H7 (cell line): ENCODE measurements around the gene SLC43A2. TPM values are rescaled to one million over a fixed set of nuclear protein-coding genes. Genes with fewer than 3 reads are reported as not detected.
"Not testable (repeated sequence)": the region's sequence is repeated elsewhere in the genome, so short reads cannot be mapped to it uniquely, and the experiment has no call there.

Experiments used
- DNase-seq: peaks from one replicate; pipeline ENCODE4 v3.0.0; 2012
- H3K27me3 ChIP-seq: 2 replicates; pipeline ENCODE4 v1.6.0; 2011; ENCODE audit warnings: mild to moderate bottlenecking, low read length; ENCODE audit not compliant: control insufficient read depth, insufficient read depth
- H3K36me3 ChIP-seq: replicated peaks from 2 replicates; pipeline ENCODE4 v1.5.1; 2011; ENCODE audit warnings: low read length; ENCODE audit not compliant: control insufficient read depth, insufficient read depth
- H3K4me3 ChIP-seq: 2 replicates; pipeline ENCODE4 v1.5.1; 2011; ENCODE audit warnings: low read depth, mild to moderate bottlenecking, control low read depth, low read length, moderate library complexity; ENCODE audit not compliant: insufficient read depth
- total RNA-seq: library from RNA; depleted of rRNA; stranded (reverse); fragments of >200 nt; shearing (Covaris generic); gene quantifications from 2 replicates; pipeline ENCODE4 v1.2.3, GENCODE V29; 2014

SLC43A2 gene
- total RNA-seq, 1 experiment from 2014 or later = 36.0 TPM

DNA sequence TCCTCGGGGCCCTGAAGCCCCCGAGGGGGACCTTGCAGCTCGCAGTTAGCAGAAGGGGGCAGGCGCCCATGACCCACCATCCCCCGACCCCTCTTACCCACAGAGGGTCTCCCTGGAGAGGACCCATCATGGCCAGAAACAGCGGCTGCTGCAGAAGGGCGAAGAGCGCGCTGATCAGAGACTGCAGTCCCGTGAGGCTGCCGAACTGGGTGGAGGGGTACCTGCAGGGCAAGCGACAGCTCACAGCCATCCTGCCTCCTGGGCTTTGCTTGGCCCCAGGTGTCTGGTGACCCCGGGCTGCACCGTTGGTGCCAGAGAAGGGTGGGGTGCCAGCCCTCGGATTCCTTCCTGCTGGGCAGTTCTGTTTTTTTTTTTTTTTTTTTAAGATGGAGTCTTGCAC is 52.1 kb downstream of the SLC43A2 start:
- no peak for DNase-seq
- Histone ChIP-seq H3K27me3 (no peaks in the 10 kb centered on the region), H3K4me3 (no peak overlapping the region), H3K36me3 (no peaks in the 10 kb centered on the region)

DNA sequence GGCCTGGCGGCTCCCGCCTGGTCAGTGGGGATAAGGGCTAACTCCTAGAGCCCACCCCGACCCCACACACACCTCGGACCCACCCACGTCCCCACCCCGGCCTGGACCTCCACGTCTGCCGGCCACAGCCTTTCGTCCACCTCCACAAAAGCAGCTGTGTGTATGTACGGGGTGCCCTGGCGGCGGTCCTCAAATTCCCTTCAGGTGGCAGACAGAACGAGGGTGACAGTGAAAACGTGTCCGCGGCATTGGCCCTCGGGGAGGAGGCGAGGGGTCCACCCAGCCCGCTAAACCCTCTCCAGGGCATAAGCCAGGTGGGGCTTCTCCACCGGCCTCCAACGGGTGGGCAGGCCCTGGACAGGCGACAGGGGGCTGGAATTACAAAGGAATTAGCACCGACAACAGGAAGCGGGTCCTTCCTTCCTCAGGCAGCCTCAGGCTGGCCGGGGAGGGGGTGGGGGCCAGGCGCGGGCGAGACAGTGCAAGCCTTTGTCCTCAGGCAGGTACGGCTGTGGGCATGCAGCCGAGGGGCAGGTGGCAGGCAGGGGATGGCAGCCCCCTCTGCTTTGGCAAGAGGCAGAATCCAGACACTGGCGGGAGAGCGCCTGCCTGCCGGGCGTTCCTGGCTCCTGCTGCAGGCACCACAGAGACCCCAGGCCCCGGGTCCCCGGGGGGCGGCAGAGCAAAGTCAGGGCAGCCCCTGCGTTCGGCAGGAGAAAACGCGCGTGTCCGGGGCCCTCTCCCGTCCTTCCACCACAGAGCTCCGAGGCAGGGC is 53.8 kb downstream of the SLC43A2 start:
- DNase-seq = peak; percentile 90
- H3K36me3 ChIP-seq = no peaks in the 10 kb centered on the region
- no peak overlapping the region for H3K4me3 ChIP-seq
- no peaks in the 10 kb centered on the region for H3K27me3 ChIP-seq

DNA sequence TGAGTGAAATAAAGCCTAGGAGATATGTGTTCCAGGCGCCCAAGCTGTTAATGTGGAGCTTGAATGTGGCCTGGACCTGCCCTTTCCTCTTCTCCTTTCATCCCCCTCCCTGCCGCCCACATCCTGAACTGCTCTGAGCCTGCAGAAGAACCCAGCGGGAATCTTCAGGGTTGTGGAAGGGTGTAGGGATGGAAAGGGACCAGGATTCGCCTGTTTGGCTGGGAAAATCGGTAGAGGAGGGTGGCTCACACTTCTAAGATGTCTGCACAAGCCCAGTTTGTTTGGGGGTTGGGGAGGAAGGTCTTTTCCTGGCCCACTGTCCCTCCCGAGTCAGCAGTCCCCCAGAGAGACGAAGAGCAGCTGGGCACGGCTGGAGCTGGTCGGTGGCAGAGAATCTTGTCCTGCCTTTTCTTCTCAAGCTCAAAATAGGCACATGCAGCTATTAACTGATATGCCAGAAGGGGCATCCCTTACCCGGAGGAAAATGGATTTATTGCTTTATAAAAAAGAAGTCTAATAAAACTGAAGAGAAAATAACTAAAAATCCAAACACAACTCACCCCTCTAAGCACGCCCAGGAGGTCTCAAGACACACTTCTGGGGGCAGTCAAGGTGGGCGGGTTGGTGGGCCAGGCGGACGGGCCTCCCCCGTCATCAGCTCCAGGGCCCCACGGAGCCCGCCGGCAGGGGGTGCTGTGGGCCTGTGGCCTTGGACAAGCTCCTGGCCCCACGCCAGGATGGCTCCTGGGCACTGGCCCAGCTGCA is 54.5 kb downstream of the SLC43A2 start:
- Histone ChIP-seq H3K27me3 (no peaks in the 10 kb centered on the region), H3K4me3 (no peak overlapping the region), H3K36me3 (no peaks in the 10 kb centered on the region)
- DNase-seq = peak; percentile 98

DNA sequence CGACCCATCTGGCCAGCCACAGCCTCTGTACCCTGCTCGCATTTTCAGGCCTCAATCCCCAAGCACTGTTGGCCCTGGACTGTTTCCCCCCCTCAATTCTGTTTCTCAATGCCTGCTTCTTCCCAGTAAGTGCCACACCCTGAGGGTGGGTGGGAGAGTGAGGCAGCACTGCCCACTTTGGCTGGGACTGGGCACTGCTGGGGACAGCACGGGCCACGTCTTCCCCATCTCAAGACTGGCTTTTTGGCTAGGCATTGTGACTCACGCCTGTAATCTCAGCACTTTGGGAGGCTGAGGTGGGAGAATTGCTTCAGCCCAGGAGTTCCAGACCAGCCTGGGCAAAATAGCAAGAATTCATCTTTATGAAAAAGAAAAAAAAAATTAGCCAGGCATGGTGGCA is 56.0 kb downstream of the SLC43A2 start:
- DNase-seq, H3K36me3 ChIP-seq, H3K27me3 ChIP-seq, H3K4me3 ChIP-seq: not testable (repeated sequence)

DNA sequence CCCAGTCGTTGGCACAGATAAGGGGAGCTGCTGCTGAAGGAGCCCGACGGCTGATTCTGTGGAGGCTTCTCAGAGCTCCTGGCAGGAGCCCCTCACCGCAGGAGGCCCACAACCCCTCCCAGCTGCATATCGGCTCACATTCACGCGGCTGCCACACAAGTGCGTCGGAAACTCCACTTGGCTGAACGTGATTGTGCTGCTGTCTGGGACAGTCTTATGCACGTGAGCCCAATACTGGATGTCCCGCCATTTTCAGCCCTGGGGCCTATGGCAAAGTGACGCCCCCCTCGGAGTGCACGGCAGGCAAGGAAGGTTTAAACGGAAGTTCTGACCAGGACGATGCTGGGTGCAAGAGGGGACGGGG is 57.3 kb downstream of the SLC43A2 start:
- no peaks in the 10 kb centered on the region for H3K36me3 ChIP-seq
- H3K27me3 ChIP-seq = no peaks in the 10 kb centered on the region
- peak; percentile 69 for DNase-seq
- no peak overlapping the region for H3K4me3 ChIP-seq

DNA sequence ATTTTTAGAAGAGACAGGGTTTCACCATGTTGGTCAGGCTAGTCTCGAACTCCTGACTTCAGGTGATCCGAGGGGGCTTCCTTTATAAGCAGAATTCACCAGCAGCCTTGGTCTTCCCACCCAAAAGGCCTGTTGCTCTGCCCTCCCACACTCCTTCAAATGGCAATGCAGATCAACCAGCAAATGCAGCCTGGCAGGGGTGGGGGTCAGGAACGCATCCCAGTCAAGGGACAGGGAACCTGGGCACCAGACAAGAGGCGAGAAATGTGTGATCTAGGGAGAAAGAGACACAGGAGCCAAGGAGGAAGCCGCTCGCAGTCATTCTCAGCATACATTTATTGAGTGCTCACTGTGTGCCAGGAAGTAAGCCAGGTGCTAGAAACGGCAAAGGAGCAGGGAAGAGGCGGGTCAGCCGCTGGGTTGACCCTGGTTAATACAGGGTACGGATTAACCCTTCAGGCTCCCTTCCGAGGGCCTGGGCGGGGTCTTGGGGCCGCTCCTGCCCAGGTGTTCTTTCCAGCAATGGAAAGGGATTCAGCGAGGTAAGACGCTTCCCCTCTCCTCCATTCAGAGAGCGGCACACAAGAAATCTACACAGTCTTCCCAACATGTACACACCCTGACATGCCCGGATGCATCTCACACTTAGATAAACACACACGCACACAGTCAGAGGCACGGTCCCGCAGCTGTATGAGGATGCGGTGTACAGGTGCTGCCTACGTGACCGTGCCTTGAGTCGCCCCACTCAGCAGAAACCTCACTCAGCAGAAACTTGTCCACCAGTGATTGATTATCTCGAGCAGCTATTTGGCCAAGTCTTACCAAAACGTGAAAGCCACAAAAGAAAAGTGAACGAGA is 59.5 kb downstream of the SLC43A2 start:
- no peaks in the 10 kb centered on the region for H3K36me3 ChIP-seq
- peak; percentile 77 for DNase-seq
- no peaks in the 10 kb centered on the region for H3K27me3 ChIP-seq
- no peak overlapping the region for H3K4me3 ChIP-seq

DNA sequence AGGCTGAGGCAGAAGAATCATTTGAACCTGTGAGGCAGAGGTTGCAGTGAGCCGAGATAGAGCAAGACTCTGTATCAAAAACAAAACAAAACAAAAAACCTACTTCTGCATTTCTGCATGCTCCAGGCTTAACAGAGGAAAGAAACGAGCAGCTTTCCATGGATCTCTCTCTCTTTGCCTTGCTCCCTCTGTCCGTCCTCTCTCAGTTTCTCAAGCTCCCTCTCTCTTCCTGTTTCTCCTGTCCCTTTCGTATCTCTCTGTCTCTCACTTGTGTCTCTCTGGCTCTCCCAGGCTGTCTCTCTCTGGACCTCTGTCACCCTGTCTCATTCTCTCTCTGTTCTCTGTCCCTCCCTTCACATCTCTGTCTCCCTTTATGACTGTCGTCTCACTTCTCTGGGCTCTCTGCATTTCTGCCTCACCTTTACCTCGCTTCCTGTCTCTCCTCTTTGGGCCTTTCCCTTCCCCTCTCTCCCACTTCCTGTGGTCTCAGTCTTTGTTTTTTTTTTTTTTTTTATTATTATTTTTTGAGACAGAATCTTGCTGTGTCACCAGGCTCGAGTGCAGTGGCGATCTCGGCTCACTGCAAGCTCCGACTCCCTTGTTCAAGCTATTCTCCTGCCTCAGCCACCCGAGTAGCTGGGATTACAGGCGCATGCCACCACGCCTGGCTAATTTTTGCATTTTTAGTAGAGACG is 62.0 kb downstream of the SLC43A2 start:
- no peak for DNase-seq
- no peaks in the 10 kb centered on the region for H3K27me3 ChIP-seq
- H3K4me3 ChIP-seq = no peak overlapping the region
- H3K36me3 ChIP-seq = no peaks in the 10 kb centered on the region

DNA sequence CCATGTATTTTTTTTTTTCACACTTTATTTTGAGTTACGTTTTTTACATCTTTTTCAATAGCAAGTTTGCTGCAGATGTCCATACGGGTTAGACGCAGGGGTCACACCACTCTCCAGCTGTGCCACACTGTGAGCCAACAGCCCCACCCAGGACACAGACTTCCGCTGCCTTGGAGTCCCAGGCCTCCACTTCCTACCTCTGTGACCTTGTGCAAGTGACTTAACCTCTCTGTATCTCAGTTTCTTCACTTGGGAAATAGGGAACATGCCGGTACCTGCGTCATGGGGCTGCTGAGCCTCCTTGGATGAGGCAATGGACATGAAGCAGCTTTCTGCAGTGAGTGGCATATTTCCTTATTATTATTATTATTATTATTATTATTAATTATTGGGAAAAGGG is 62.8 kb downstream of the SLC43A2 start:
- no peak for DNase-seq
- H3K27me3 ChIP-seq = no peaks in the 10 kb centered on the region
- no peaks in the 10 kb centered on the region for H3K36me3 ChIP-seq
- no peak overlapping the region for H3K4me3 ChIP-seq

DNA sequence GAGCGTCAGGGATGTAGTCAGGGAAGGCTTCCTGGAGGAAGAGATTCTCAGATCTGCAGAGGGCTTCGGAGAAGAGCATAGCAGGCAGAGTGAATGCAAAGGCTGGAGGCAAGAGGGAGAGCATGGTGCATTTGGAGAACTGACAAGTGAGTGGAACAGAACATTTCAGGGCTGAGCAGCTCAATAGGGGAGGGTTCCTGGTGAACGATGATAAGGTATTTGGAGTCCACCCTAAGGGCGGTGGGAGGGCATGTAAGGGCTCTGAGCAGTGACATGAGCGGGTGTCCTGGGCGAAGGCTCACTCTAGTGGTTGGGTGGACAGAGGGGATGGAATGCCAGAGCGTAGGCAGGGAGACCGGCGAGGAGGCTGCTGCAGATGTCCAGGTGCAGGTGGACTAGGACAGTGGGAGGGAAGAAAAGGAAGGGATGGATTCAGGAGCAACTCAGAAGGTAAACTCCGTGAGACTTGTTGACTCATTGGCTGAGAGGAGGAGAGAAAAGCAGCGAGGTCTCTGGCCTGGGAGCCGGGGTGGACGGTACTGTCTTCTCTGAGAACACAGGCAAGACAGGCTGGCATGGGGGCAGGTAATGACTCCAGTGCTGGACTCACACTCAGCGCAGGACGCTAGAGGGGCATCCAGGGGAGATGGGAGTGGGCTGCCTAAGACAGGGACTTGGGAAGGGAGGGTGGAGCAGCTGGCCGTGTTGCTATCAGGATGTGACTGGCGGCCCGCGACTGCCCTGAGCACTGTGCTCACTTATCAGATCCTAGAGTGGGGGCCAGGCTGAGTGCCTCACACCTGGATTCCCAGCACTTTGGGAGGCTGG is 64.6 kb downstream of the SLC43A2 start:
- Histone ChIP-seq H3K4me3 (no peak overlapping the region), H3K36me3 (no peaks in the 10 kb centered on the region), H3K27me3 (no peaks in the 10 kb centered on the region)
- DNase-seq = no peak

DNA sequence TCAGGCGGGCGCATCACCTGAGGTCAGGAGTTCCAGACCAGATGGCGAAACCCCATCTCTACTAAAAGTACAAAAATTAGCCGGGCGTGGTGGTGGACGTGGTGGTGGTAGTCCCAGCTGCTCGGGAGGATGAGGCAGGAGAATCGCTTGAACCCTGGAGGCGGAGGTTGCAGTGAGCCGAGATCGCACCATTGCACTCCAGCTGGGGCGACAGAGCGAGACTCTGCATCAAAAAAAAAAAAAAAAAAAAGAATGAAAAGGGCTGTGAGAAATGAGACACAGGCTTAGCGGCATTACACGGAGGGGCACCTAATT is 65.2 kb downstream of the SLC43A2 start:
- H3K4me3 ChIP-seq, H3K27me3 ChIP-seq, DNase-seq, H3K36me3 ChIP-seq: not testable (repeated sequence)

DNA sequence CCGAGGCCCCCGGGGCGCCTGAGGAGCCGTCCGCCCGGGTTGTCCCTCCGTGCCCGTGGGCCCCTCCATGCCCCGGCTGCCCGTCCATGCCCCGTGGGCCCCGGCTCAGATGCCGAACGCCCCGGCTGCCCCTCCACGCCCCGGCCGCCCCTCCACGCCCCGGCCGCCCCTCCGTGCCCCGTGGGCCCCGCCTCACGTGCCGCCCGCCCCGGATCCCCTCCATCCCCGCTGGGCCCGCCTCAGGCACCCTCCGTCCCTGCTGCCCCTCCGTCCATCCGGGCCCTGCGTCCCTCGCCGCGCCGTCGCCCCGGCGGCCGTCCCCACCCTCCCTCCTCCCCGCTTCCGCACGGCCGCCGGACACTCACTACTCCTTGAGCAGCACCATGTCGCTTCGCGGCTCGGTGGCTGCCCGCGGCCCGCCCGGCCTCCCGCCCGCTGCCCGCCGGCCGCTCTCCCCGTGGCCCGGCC is 66.4 kb downstream of the SLC43A2 start:
- DNase-seq = peak; percentile 89
- Histone ChIP-seq H3K27me3 (no peaks in the 10 kb centered on the region), H3K4me3 (peak overlapping the region; percentile 83), H3K36me3 (peaks cover 2% of the 10 kb centered on the region)

DNA sequence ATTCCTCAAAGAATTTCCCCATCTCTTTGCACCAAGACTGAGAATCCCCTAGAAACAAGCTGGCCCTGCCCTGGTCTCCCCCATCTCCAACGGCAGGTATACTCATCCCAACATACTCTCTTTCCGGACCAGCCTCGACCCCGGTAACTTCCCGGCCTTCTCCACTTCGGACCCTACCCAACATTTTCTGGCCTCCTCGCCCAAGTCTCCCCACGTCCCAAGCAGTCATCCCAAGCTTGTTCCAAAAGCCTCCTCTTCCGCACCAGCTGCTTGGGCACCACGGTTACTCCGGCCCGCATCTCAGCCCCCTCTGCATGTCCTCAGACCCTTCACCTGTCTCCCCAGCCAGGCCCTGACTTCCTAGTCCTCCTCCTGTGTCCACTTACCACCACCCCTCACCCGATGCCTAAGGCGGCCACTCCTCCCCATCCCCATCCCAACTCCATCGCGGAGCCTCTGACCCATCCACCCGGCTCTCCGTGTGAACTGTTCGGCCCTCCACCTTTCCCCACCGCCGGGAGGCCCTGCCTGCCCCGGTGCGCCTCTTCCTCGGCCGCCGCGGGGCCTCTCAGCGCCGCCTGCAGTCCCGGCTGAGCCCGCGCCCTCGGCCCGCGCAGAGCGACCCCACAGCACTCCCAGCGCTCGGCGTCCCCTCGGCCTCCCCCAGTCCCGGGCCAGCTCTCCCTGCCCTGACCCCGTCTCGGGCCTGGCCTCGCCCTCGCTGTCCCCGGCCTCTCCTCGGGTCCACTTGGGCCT is 67.0 kb downstream of the SLC43A2 start:
- peak; percentile 86 for DNase-seq
- H3K4me3 ChIP-seq = peak overlapping the region; percentile 83

DNA sequence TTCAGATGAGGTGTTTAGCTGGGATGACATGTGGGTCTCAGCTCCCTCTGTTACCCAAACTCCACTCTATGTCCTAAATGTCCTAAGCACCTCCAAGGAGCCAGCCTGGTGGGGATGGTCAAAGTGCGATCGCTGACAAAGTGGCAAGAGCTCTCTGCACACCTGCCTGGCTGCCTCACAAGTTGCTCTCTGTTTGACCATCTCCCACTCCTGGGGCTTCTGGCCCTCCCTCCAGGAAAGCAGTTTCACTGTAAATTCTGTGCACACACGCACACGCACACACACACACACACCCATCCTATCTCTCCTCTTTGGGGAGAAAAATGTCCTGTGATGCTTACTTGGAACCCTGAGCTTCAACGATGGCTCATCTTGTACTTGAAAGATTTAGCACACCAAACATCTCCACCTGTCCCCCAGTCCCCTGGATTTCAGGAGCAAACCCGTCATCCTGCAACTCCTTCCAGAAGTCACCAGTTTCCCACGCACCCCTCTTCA is 67.7 kb downstream of the SLC43A2 start:
- H3K36me3 ChIP-seq = peaks cover 2% of the 10 kb centered on the region

More for the DNA sequence above, 67.0 kb downstream of the SLC43A2 start:
- Histone ChIP-seq H3K27me3 (no peaks in the 10 kb centered on the region), H3K36me3 (peaks cover 2% of the 10 kb centered on the region)

More for the DNA sequence above, 67.7 kb downstream of the SLC43A2 start:
- Histone ChIP-seq H3K4me3 (no peak overlapping the region; the same call in 1 of the 2 replicates), H3K27me3 (no peaks in the 10 kb centered on the region)
- no peak for DNase-seq
